ENCODE data around the gene SPSB4.
"Not testable (repeated sequence)": the region's sequence is repeated elsewhere in the genome, so short reads cannot be mapped to it uniquely, and the experiment has no call there.

SPSB4 gene

GRCh38 chr3:141095546-141095937 is 44.4 kb downstream of the SPSB4 start:
- DNase-seq (ENCODE audit: low read depth in 2 of 2), result no peak

GRCh38 chr3:141096164-141096563 is 45.0 kb downstream of the SPSB4 start:
- no peak for DNase-seq (ENCODE audit: low read depth in 2 of 2)

GRCh38 chr3:141096981-141097380 is 45.8 kb downstream of the SPSB4 start:
- no peak for DNase-seq (ENCODE audit: low read depth in 2 of 2)

GRCh38 chr3:141100112-141100511 is 49.0 kb downstream of the SPSB4 start:
- DNase-seq (ENCODE audit: low read depth in 2 of 2), result no peak

GRCh38 chr3:141100531-141101320 is 49.6 kb downstream of the SPSB4 start:
- DNase-seq (ENCODE audit: low read depth in 2 of 2), result no peak

GRCh38 chr3:141102372-141102771 is 51.2 kb downstream of the SPSB4 start:
- DNase-seq (ENCODE audit: low read depth in 2 of 2), result no peak

- DNase-seq (ENCODE audit: low read depth in 2 of 2), result no peak
Measured at GRCh38 chr3:141103067-141103466, 51.9 kb downstream of the SPSB4 start.

- DNase-seq (ENCODE audit: low read depth in 2 of 2), result no peak
Measured at GRCh38 chr3:141103503-141103902, 52.4 kb downstream of the SPSB4 start.

GRCh38 chr3:141104151-141104821 is 53.1 kb downstream of the SPSB4 start:
- no peak for DNase-seq (ENCODE audit: low read depth in 2 of 2)

GRCh38 chr3:141105828-141106628 is 54.9 kb downstream of the SPSB4 start:
- DNase-seq (ENCODE audit: low read depth in 2 of 2), result peak; percentile 9 to 27

- DNase-seq (ENCODE audit: low read depth in 2 of 2), result no peak
Measured at GRCh38 chr3:141106842-141107241, 55.7 kb downstream of the SPSB4 start.

GRCh38 chr3:141108039-141108438 is 56.9 kb downstream of the SPSB4 start:
- no peak for DNase-seq (ENCODE audit: low read depth in 2 of 2)

GRCh38 chr3:141109751-141110150 is 58.6 kb downstream of the SPSB4 start:
- DNase-seq (ENCODE audit: low read depth in 2 of 2), result no peak

GRCh38 chr3:141110322-141110721 is 59.2 kb downstream of the SPSB4 start:
- no peak for DNase-seq (ENCODE audit: low read depth in 2 of 2)

GRCh38 chr3:141111364-141112155 is 60.4 kb downstream of the SPSB4 start:
- DNase-seq (ENCODE audit: low read depth in 2 of 2), result no peak

- DNase-seq (ENCODE audit: low read depth in 2 of 2), result no peak
Measured at GRCh38 chr3:141112686-141113297, 61.6 kb downstream of the SPSB4 start.

GRCh38 chr3:141113680-141114079 is 62.5 kb downstream of the SPSB4 start:
- not testable (repeated sequence) for DNase-seq (ENCODE audit: low read depth in 2 of 2)

GRCh38 chr3:141114179-141114745 is 63.1 kb downstream of the SPSB4 start:
- no peak for DNase-seq (ENCODE audit: low read depth in 2 of 2)

- DNase-seq (ENCODE audit: low read depth in 2 of 2), result no peak
Measured at GRCh38 chr3:141114816-141115460, 63.8 kb downstream of the SPSB4 start.

- no peak for DNase-seq (ENCODE audit: low read depth in 2 of 2)
Measured at GRCh38 chr3:141115789-141116541, 64.8 kb downstream of the SPSB4 start.

Data from stimulated activated CD8-positive, alpha-beta memory T cell treated with anti-CD3 and anti-CD28 coated beads, Interleukin-2, amount 100 ng/mL, for 48 hours (primary cell).